ENCODE measurements around the gene ZBTB38. TPM values are rescaled to one million over a fixed set of nuclear protein-coding genes. Genes with fewer than 3 reads are reported as not detected.

Gene ZBTB38
- total RNA-seq, 1 donor from 2014 or later: 182 TPM

GRCh38 chr3:141367038-141367730 lies 1.1 kb upstream of the ZBTB38 start:
- DNase-seq: no peak

GRCh38 chr3:141368925-141369794 lies 856 bp downstream of the ZBTB38 start:
- DNase-seq: no peak

GRCh38 chr3:141370065-141370533 lies 1.8 kb downstream of the ZBTB38 start:
- DNase-seq: peak; percentile 20

- no peak for DNase-seq
Observed at GRCh38 chr3:141371882-141372281, 3.6 kb downstream of the ZBTB38 start.

DNA sequence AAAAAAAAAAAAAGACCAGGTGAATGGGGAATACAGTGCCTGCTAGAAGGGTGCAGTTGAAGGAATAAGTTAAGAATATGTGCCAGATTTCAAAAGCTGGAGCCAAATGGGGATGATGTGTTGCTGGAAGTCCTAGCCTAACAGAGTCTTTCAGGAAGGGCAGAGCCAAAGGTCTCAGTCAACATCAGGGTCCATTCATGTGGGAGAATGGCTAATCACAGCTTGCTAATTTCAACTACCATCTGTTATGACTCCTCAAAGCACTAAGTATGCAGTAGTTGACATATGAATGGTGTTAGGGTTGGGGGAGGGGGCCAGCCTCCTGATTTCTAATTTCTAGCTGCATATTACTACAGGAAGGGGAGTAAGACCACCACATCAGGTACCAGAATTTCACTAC lies 4.4 kb downstream of the ZBTB38 start:
- DNase-seq: no peak

DNA sequence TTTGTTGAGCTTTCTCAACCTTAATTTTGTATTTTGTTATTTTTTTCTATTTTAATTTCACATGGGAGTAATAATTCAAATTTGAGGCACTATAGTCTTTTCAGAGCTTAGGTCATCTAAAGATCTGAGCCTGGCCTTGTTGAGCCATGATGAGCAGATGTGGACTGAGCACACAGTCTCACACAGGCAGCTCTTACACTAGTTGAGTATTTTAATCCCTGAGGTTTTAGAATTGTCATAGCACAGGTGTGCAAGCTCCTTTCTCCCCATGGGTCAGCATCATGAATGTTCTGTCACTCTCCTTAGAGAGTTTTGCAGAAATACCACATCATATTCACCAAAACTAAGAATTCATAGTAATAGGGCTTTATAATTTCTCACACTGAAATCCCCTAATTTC lies 4.9 kb downstream of the ZBTB38 start:
- no peak for DNase-seq

GRCh38 chr3:141373768-141374526 lies 5.6 kb downstream of the ZBTB38 start:
- DNase-seq: no peak

DNA sequence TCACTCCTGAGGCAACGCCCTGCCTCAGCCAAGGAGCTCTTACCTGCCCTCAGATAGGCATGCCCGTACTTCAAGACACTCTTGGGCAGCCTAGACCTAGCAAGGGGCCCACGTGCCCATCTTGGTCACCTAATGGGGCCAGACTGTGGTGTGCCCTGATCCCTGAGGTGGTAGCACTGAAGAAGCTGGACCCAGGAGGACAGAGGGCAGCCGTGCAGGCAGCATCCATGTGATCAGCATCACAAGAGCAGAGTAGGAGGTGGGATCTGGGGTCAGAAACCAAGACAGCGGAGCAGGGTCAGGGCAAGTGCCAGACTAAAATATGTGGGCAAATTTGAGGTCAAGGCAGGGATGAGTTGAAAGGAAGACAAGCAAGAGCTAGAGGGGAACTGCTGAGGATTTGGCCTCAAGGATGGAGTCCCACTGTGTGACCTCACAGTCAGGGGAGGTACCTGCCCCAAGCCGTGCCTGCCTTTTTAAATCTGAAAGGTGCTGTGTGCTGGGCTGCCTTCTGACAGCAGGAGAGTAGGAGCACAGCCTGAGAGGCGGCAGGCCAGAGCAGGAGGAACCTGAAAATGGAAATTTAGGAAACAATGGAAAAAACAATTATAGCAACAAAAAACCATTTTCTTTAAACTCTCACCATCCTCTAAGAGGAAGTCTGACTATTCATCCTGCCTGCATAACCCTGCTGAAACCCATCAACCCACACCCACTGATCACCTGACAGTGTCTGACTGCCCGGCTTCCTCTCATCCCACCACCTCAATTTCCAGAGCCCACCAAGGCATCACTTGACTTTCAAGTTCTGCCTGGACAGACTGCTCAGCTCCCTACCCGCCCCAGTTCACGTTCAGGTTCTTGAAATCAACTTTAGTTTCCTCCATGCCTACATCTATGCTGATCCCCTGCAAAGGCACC lies 7.3 kb downstream of the ZBTB38 start:
- DNase-seq: no peak

DNA sequence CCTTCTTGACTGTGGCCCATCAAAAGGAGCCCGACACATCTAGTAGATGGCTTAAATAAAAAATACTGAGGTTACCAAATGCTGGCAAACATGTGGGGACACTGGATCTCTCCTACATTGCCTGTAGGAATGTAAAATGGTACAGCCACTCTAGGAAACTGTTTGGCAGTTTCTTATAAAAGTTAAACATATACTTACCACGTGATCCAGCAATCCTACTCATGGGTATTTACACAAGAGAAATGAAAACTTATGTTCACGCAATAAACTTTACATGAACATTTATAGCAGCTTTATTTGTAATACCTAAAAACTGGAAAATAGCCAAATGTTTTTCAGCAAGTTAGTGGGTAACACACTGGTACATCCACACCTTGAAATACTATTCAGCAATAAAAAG lies 9.1 kb downstream of the ZBTB38 start:
- no peak for DNase-seq

- DNase-seq: no peak
Observed at GRCh38 chr3:141378556-141378955, 10.3 kb downstream of the ZBTB38 start.

GRCh38 chr3:141379250-141379966 lies 11.1 kb downstream of the ZBTB38 start:
- DNase-seq: no peak

DNA sequence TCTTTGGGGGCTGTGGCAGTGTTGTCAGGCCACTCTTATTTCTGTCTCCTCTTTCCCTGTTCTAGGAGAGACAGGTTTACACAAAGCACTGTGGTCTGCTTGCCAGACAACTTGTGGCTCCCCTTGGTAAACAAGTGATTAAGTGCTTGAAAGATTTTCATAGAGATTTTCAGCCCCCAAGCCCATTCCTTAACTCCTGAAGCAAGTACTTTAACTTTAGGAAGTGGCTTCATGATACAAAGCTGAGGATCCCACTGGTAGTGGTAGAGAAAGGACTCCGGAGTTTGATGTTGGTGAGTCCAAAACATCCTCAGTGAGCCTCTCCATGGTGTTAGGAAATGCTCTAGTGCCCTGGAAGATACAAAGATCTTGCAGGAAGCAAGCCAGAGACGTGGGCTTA lies 12.0 kb downstream of the ZBTB38 start:
- no peak for DNase-seq

- no peak for DNase-seq
Observed at GRCh38 chr3:141380987-141381386, 12.7 kb downstream of the ZBTB38 start.

- DNase-seq: no peak
Observed at GRCh38 chr3:141382571-141382970, 14.3 kb downstream of the ZBTB38 start.

DNA sequence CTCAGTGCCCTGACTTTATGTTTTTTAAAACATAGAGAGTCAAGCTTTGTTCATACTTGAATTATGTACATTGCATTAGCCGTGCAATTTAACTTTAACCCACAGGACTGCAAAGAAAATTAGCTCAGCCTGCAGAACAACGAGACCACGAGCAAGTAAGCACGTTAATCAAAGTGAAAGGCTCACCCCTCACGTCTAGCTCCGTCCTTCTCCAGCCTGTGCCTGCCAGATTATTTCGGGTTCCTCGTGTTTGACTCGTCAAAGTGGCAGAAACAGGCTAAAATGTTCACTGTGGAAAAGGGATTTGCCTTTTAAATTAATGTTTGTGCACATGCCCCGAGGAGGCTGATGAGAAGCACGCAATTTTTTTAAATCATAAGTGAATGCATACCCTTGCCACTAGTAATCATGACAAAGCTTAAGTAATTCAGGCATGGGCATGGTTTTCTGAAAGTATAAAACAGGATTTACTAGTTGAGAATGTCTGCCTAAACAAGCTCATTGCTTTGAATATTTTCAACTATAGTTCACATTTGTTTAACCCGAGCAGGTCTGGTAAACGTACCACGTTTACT lies 15.3 kb downstream of the ZBTB38 start:
- no peak for DNase-seq

DNA sequence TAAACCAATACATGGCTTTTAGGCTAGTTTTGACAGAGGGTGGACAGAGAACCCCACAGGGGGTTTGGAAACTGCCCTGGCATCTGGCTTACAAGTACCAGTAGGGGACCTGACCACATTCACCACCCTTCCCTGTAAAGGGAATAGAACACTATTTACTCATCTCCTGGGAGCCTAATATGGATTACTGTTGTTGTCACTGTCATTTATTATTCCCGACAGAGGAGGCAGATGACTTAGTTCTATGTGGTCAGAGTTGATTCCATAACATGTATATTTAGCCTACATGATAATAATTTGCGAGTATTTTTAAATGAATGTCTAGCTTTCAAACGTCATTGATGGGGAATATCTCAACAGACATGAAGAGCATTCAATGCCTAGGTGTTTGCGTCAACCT lies 15.9 kb downstream of the ZBTB38 start:
- DNase-seq: no peak

- no peak for DNase-seq
Observed at GRCh38 chr3:141384575-141384974, 16.3 kb downstream of the ZBTB38 start.

GRCh38 chr3:141385406-141386125 lies 17.3 kb downstream of the ZBTB38 start:
- DNase-seq: no peak

DNA sequence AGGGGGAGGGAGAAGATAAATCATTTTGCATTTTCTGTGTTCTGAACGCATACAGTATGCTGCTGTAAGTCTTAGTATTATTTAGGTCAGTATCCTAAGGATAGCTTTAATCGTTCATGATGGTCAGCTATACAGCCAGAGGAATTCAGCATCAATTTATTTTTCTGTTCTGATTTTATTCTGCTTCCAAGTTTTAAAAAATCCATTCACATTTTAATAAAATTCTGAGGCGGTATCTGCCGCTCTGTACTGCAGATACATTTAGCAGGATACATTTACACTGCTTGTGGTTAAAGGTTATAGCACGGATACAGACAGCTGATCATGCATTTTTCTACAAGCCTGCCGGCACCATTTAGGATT lies 17.8 kb downstream of the ZBTB38 start:
- DNase-seq: no peak

DNA sequence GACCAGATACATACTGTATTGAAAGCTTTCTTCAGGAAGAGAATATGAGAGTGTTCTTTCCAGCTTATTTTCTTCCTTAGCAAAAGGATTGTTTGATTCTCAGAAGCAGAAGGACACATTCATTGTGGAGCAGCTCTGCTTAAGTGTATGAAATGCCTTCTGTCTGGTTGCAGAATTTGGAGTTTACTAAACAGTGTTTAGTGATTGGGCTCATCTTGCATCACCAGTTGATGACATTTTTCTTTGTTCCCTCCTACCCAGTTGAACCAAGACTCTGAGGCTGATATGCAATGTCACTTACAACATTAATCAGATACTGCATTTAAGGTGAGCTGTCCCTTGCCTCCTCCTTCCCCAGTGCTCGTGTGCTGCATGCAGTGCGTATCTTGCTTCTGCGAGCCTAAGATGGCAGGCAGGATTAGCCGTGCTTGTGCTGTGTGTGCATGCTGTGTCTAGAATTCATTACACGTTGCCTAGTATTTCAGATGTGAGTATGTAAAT lies 18.4 kb downstream of the ZBTB38 start:
- peak; percentile 64 for DNase-seq

Measured in occipital lobe (tissue), 2 donors.